GM21825 (cell line): ENCODE measurements around the gene CRNKL1.
A peak's percentile ranks its signal among the peaks of the same experiment; 100 is the strongest.

ENCODE experiments used
- ATAC-seq: cut with Tn5 transposase; IDR thresholded peaks from one replicate; pipeline ENCODE4 v1.9.1; 2021; ENCODE audit warnings: mild to moderate bottlenecking, moderate library complexity; ENCODE audit not compliant: unreplicated experiment

The CRNKL1 gene

GRCh38 chr20:20052074-20052970, at the start of gene CRNKL1, which contains the start of gene CFAP61:
CRNKL1 (minus strand) TSS chr20:20052466; CDS start chr20:20052342, 124 bp downstream.
CFAP61 (plus strand) TSS chr20:20052532; CDS start chr20:20056654, 4,122 bp downstream.
- peak; percentile 93 for ATAC-seq

DNA sequence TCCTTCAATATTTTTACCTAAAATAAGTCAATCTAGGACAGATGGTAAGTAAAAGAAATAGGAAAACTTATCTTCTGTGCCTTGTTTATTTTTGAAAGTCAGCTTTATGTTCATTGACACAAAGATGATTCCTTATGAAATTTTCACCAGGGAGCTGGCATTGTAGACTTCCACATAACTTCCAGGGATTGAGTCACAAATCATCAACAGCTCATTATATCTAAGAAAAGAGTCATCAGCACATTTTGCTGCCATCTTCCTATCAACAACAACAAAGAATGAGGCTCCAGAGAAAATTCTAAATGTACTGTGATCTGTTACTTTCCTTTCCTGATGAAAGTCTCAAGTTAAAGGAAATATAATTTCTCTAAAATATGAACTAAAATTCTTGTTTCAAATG, 48.6 kb upstream of the CRNKL1 start:
- ATAC-seq, result no peak

DNA sequence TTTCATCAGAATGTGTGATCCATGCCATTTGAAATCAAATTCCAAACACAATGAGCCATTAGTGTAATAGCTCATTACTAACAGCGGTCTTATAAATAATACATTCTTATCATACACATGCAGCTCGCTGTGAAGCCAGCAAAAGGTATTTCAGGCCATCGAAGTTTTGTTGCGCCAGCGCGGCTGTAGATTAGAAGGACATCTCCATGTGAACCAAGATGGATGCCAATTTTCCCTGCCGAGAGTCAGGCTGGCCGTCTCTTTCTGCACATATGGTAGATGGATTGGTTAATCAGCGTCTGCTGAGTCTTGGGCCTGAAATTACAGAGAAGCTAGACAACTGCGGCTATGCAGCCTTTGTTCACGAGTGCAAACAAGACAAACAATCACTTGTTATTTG, 44.2 kb upstream of the CRNKL1 start:
- no peak for ATAC-seq

GRCh38 chr20:20095114-20095872, 43.0 kb upstream of the CRNKL1 start:
- no peak for ATAC-seq

GRCh38 chr20:20094410-20094809, 42.1 kb upstream of the CRNKL1 start:
- ATAC-seq, result no peak

DNA sequence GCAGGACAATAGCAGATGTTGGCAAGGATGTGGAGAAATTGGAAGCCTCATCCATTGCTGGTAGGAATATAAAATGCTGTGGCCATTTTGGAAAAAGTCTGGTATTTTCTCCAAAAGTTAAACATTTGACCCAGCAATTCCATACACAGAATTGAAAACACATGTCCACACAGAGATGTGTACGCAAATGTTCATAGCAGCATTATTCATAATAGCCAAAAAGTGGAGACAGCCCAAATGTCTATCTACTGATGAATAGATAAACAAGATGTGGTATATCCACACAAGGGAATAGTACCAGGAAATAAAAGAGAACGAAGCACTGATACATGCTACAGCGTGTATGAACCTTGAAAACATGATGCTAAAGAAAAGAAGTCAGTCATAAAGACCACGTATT, 40.6 kb upstream of the CRNKL1 start:
- ATAC-seq, result no peak

GRCh38 chr20:20089939-20090338, 37.7 kb upstream of the CRNKL1 start:
- no peak for ATAC-seq

DNA sequence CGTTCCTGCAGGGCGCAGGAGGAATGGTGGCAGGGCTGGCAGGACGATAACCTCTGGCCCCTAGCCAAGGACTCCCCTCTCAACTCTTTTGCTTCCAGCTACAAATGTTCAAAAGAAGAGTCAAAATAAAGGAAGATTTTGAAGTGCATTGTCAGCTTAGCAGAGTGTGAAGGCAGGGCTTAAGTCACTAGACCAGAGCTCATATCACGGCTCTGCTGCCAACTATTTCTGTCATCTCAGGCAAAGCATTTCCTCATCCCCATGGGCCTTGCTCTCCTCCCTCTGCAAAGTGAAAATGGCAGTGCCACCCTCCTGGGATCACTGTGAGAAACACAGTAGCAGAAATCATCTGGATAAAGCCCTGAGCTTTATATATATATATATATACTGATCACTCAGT, 36.8 kb upstream of the CRNKL1 start:
- no peak for ATAC-seq

DNA sequence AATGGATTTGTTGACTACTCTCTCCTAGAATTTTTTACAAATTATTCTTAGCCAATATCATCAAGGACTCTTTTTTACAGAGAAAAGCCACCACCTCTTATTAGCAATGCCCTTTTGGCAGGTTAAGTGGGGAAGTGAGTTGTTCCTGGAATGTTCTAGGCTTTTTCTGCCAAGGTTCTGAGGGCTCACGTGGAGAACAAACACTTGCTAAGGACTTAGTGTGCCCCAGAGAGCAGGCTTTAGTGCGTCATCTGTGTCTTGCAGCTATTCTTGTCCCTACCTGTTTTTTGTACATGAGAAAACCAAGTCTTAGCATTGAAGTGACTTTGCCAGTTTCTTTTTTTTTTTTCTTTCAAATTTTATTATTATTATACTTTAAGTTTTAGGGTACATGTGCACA, 33.5 kb upstream of the CRNKL1 start:
- ATAC-seq, result no peak

DNA sequence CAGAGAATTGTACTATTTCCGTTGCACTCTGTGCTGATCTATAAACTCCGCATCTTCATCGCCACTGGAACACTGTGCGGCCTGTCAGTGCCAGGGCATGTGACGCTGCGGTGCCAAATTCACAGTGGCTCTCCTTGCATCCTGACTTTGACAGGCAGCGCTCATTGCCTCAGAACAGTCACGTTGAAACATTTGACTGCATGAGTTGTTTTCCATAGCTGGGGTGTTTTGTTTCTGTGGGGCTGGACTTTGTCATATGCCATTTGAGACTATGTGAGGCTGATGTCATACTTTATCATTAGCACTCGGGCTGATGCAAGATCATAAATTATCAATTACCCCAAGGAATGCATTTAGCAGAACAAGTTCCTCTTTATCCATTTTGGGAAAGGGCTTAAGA, 32.8 kb upstream of the CRNKL1 start:
- ATAC-seq, result no peak

DNA sequence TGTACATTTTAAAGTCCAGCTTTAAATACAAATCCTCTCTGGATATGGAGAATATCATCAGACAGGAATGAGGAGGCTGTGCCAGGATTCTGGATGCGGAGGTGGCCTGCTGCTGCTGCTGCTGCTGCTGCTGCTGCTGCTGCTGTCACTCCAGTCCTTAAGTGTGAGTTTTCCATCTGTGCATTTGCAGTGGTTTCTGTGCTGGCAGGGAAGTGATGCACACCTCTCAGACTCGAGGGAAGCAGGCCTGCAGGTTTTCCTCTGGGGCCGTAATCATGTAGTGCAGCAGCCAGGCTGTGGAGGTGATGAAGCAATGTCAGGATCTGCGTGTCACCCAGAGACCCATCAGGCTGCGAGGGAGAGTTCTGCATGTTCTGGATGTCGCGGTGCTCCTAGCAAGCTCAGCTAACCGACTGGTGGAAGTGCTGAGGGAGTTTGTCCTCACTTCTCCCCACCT, 32.1 kb upstream of the CRNKL1 start:
- ATAC-seq, result no peak

- ATAC-seq, result no peak
Observed at GRCh38 chr20:20083807-20084206, 31.5 kb upstream of the CRNKL1 start.

- no peak for ATAC-seq
Observed at GRCh38 chr20:20079102-20079784, 27.0 kb upstream of the CRNKL1 start.

DNA sequence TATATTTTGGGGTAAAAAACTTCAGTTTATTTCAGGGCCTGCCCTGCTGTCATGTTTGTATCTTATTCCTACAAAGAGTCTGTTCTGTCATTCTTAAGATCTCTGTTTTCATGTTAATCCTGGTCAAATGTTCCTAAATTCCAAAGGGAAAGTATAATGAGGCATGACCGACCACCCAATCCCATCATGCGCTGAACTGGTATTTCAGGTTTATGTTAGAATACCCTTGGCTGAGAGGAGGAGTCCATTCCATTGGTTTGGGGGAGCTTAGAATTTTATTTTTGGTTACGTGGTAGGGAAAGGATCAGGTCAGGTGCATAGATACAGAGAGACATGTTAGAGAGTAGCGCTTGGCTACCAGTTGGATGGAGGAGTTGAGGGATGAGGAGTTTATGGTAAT, 25.8 kb upstream of the CRNKL1 start:
- ATAC-seq, result no peak

GRCh38 chr20:20076297-20077065, 24.2 kb upstream of the CRNKL1 start:
- ATAC-seq, result no peak

DNA sequence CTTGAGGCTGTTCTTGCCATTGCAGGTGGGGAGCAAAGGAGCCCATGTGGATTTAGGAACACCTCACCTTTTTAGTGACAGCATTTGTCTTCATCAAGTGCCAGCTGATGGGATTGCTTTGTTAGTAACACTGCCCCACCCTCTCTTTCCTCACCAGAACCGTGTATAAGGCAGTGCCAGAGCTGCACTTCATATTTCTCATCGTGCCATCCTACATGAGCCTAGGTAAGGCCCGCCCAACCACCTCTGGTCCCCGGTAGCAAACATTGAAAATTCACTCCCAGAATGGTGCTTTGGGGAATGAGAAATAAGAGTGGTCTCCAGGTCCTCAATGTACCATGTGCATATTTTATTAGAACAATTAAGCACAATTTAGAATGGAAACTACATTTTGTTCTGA, 22.8 kb upstream of the CRNKL1 start:
- no peak for ATAC-seq

GRCh38 chr20:20073801-20074371, 21.6 kb upstream of the CRNKL1 start:
- ATAC-seq, result no peak

- ATAC-seq, result no peak
Observed at GRCh38 chr20:20070871-20071726, 18.8 kb upstream of the CRNKL1 start.

- ATAC-seq, result no peak
Observed at GRCh38 chr20:20065361-20065760, 13.1 kb upstream of the CRNKL1 start.
